GM12878 (cell line): Measurements from ENCODE around the gene KIAA1217. TPM values are rescaled to one million over a fixed set of nuclear protein-coding genes. Genes with fewer than 3 reads are reported as not detected.

ENCODE experiments used
- ATAC-seq: fragments of 200-7000 bp; cut with Tn5 transposase; 3 replicates; pipeline ENCODE4 v1.9.1; 2020; ENCODE audit warnings: mild to moderate bottlenecking, moderate library complexity
- BruUV-seq: library from RNA; stranded (reverse); fragments of 400-500 nt; replicated peaks from 2 replicates; lab custom pipeline; 2021; lab: Mats Ljungman, UMichigan
- CTCF ChIA-PET: fragments of 300-600 bp; sonication (Branson Sonifier 250); formaldehyde crosslinking; extraction: SDS; loops from one replicate; lab custom pipeline; 2021; ENCODE audit warnings: inconsistent platforms; lab: Yijun Ruan, JAX
- POLR2A ChIA-PET: fragments of 350-600 bp; formaldehyde crosslinking; extraction: SDS; loops from one replicate; lab custom pipeline; 2021; ENCODE audit warnings: inconsistent platforms; lab: Charles Lee
- RAD21 ChIA-PET: fragments of 300-600 bp; sonication (Branson Sonifier 250); formaldehyde crosslinking; loops from one replicate; lab custom pipeline; 2023; ENCODE audit warnings: antibody characterized with exemption; ENCODE audit not compliant: unreplicated experiment; lab: Charles Lee
- SMC1A ChIA-PET: fragments of 300-600 bp; sonication (Branson Sonifier 250); formaldehyde crosslinking; loops from one replicate; lab custom pipeline; 2023; ENCODE audit not compliant: unreplicated experiment, uncharacterized antibody; lab: Charles Lee
- DNase-seq: peaks from one replicate; pipeline ENCODE4 v3.0.0-alpha.2; 2011; ENCODE audit warnings: low read depth, low spot score
- FAIRE-seq: peaks from 3 replicates; lab custom pipeline; 2011; peaks lifted over from hg19 to GRCh38; lab: Jason Lieb, UNC
- H2AFZ ChIP-seq: 2 replicates; pipeline ENCODE4 v1.6.0; 2011; ENCODE audit warnings: low read depth, low read length, control low read depth; ENCODE audit not compliant: control insufficient read depth
- H3K27ac ChIP-seq: 2 replicates; pipeline ENCODE4 v1.5.1; 2011; ENCODE audit warnings: control low read depth; ENCODE audit not compliant: control insufficient read depth, insufficient read depth
- H3K27me3 ChIP-seq, 2 experiments: replicated peaks in 1 of 2; 2 replicates each; pipeline versions ENCODE4 v1.6.0 to v1.6.1; 2011; ENCODE audit warnings: low read length in 1 of 2; ENCODE audit not compliant: control insufficient read depth in 2 of 2, insufficient read depth in 2 of 2
- H3K36me3 ChIP-seq, 2 experiments: 2 replicates each; pipeline ENCODE4 v1.5.1; 2011; ENCODE audit warnings: low read length in 1 of 2; ENCODE audit not compliant: control insufficient read depth in 2 of 2, insufficient read depth in 2 of 2
- H3K4me1 ChIP-seq: 2 replicates; pipeline ENCODE4 v1.6.1; 2011; ENCODE audit warnings: mild to moderate bottlenecking, low read length, moderate library complexity, mixed read lengths; ENCODE audit not compliant: control insufficient read depth, insufficient read depth
- H3K4me2 ChIP-seq: 2 replicates; pipeline ENCODE4 v1.6.0; 2011; ENCODE audit warnings: control low read depth; ENCODE audit not compliant: control insufficient read depth, insufficient read depth
- H3K4me3 ChIP-seq: fragments of 200-600 bp; sonication (generic); 2 replicates; pipeline ENCODE4 v1.5.1; 2016
- H3K79me2 ChIP-seq: 2 replicates; pipeline ENCODE4 v1.6.0; 2011; ENCODE audit warnings: low read length; ENCODE audit not compliant: control insufficient read depth, insufficient read depth
- H3K9ac ChIP-seq: 2 replicates; pipeline ENCODE4 v1.8.0; 2011; ENCODE audit warnings: low read length, control low read depth, mixed read lengths; ENCODE audit not compliant: control insufficient read depth, insufficient read depth
- H3K9me3 ChIP-seq: replicated peaks from 3 replicates; pipeline ENCODE4 v1.5.1; 2011; ENCODE audit warnings: mild to moderate bottlenecking, low read length; ENCODE audit not compliant: control insufficient read depth, insufficient read depth
- H4K20me1 ChIP-seq: 2 replicates; pipeline ENCODE4 v1.6.0; 2011; ENCODE audit not compliant: control insufficient read depth, insufficient read depth
- CHD4 ChIP-seq: fragments of 200-600 bp; sonication (generic); IDR thresholded peaks from 2 replicates; pipeline ENCODE4 v1.6.1; 2016; ENCODE audit warnings: mild to moderate bottlenecking
- EP300 ChIP-seq, 2 experiments: fragments of 150-350 bp in 1 of 2; IDR thresholded peaks; 2 replicates each; pipeline ENCODE4 v1.6.1; 2011 to 2012; ENCODE audit warnings: low read depth in 2 of 2, low read length in 2 of 2, borderline replicate concordance in 1 of 2, improper control_type of control experiment in 1 of 2, inconsistent platforms in 1 of 2; ENCODE audit not compliant: control insufficient read depth in 1 of 2
- EZH2 ChIP-seq: IDR thresholded peaks from 2 replicates; pipeline ENCODE4 v1.6.1; 2012; ENCODE audit warnings: low read depth, mild to moderate bottlenecking, control low read depth, inconsistent platforms, low read length, borderline replicate concordance; ENCODE audit not compliant: control insufficient read depth
- JUNB ChIP-seq: IDR thresholded peaks from 2 replicates; pipeline ENCODE4 v1.6.1; 2016; ENCODE audit warnings: antibody characterized with exemption, mild to moderate bottlenecking
- MEF2B ChIP-seq: fragments of 450-650 bp; IDR thresholded peaks from 2 replicates; pipeline ENCODE4 v1.6.1; 2018; ENCODE audit warnings: mild to moderate bottlenecking, moderate library complexity; ENCODE audit not compliant: partially characterized antibody, poor library complexity, severe bottlenecking
- MXI1 ChIP-seq: fragments of 150-350 bp; IDR thresholded peaks from 2 replicates; pipeline ENCODE4 v1.6.1; 2011; ENCODE audit warnings: low read depth, mild to moderate bottlenecking, inconsistent platforms, low read length, improper control_type of control experiment
- NFIC ChIP-seq: IDR thresholded peaks from 2 replicates; pipeline ENCODE4 v1.6.1; 2012; ENCODE audit warnings: low read depth, mild to moderate bottlenecking, inconsistent platforms, low read length, moderate library complexity
- NKRF ChIP-seq: fragments of 450-650 bp; conservative IDR thresholded peaks from 2 replicates; pipeline ENCODE4 v1.6.1; 2017; ENCODE audit warnings: mild to moderate bottlenecking, moderate library complexity
- RUNX3 ChIP-seq: IDR thresholded peaks from 2 replicates; pipeline ENCODE4 v1.6.1; 2012; ENCODE audit warnings: low read length, inconsistent platforms
- SKIL ChIP-seq: fragments of 450-650 bp; IDR thresholded peaks from 2 replicates; pipeline ENCODE4 v1.6.1; 2017; ENCODE audit warnings: mild to moderate bottlenecking, low read depth, inconsistent platforms; ENCODE audit not compliant: poor library complexity, severe bottlenecking
- TCF7 ChIP-seq: IDR thresholded peaks from 2 replicates; pipeline ENCODE4 v1.6.1; 2014; ENCODE audit warnings: antibody characterized with exemption, borderline replicate concordance
- YY1 ChIP-seq: IDR thresholded peaks from 2 replicates; pipeline ENCODE4 v1.6.1; 2011; ENCODE audit warnings: low read depth, mild to moderate bottlenecking, low read length
- ZNF217 ChIP-seq: fragments of 450-650 bp; IDR thresholded peaks from 2 replicates; pipeline ENCODE4 v1.6.1; 2017; ENCODE audit warnings: antibody characterized with exemption, mild to moderate bottlenecking
- WGBS: methylation state at CpG from one replicate; pipeline ENCODE4 v1.1.6; 2016; ENCODE audit warnings: low lambda C conversion rate; ENCODE audit not compliant: insufficient replicate concordance, insufficient coverage; ENCODE audit errors: missing lambda C conversion rate; 5-methylcytosine and 5-hydroxymethylcytosine counted together
- in situ Hi-C: fragments of 300-500 bp; cut with MboI; formaldehyde crosslinking; loops from 9 replicates; pipeline ENCODE4 v1.14.3; 2018; ENCODE audit warnings: mixed read lengths
- intact Hi-C: fragments of 100-400 bp; cut with micrococcal nuclease; formaldehyde crosslinking; loops from one replicate; pipeline ENCODE4 v1.14.2; 2022; ENCODE audit not compliant: unreplicated experiment
- polyA plus RNA-seq, 11 experiments: library from polyadenylated mRNA; depleted of rRNA in 4 of 11; unstranded in 6 of 11; stranded (reverse) in 5 of 11; fragments of >200 nt; fragmentation: Nextera tagmentation in 4 of 11; fragmentation: Illumina TruSeq in 1 of 11; extraction: Ambion mirVana in 4 of 11; extraction: Trizol in 1 of 11; gene quantifications; 1 replicate in 1 of 11; 2 replicates in 10 of 11; pipeline versions ENCODE4 v1.2.1 to v1.2.3, GENCODE V29; 2011 to 2016; ENCODE audit warnings: inconsistent platforms in 2 of 11, missing spikeins in 2 of 11, low read depth in 1 of 11
- total RNA-seq, 4 experiments: library from RNA; depleted of rRNA in 3 of 4; stranded (reverse); fragments of >200 nt in 3 of 4; fragmentation: Illumina TruSeq in 1 of 4; extraction: Trizol in 1 of 4; gene quantifications; 2 replicates each; pipeline versions ENCODE4 v1.2.1 to v1.2.3, GENCODE V29; 2013 to 2021
- TF ChIP-seq, protein P1 (sequence below): fragments of 150-350 bp; IDR thresholded peaks from 2 replicates; pipeline ENCODE4 v1.6.1; 2016; ENCODE audit warnings: low read depth, low read length

The KIAA1217 gene
- total and polyA plus RNA-seq, 10 of the 15 experiments (the other 5 are each of a cell fraction or from before 2014, with no cell fraction given): 0.57 to 3.8 (median 2.1) TPM

DNA sequence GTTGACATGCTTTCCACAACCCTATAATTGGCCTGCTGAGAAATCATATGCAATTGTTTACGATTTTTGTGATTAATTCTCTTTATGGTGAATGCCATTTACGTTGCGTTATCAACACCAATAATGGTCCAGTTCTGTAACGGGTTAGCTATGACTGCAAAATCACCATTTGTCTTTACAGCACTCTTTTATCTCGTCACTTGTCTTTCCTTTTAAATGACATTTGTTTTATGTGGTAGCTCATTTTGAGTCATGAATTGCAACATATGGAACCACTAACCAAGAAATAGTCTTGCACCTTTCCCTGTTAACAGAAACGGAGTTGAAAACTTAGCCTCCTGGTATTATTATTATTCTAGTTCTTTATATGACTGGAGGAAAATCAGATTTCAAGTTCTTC lies 3.1 kb upstream of the KIAA1217 start:
- H3K27ac ChIP-seq: no peak overlapping the region
- no peaks in the 10 kb centered on the region for H3K36me3 ChIP-seq
- H3K9ac ChIP-seq: no peak overlapping the region
- POLR2A ChIA-PET: interaction anchor here (0.6 kb wide), 1 partner anchor 110 kb away, joined by 3 read pairs; no protein-coding TSS in a partner anchor
- WGBS: under 1% methylated on average over 6 of the region's 6 CpGs
- SMC1A ChIA-PET: interaction anchor here (1.0 to 1.3 kb wide), 2 partner anchors 9 to 154 kb away, joined by 3 to 5 read pairs; no protein-coding TSS in a partner anchor
- H3K27me3 ChIP-seq: no peaks in the 10 kb centered on the region
- in situ Hi-C loops: no loop called here
- H4K20me1 ChIP-seq: no peaks in the 10 kb centered on the region
- no peaks in the 10 kb centered on the region for H3K79me2 ChIP-seq
- H3K9me3 ChIP-seq: no peaks in the 10 kb centered on the region
- RAD21 ChIA-PET: interaction anchor here (0.7 to 1.8 kb wide), 3 partner anchors 178 to 295 kb away, joined by 3 to 4 read pairs (median 3); no protein-coding TSS in a partner anchor
- H2AFZ ChIP-seq: no peak overlapping the region
- no peak overlapping the region for H3K4me3 ChIP-seq
- CTCF ChIA-PET: interaction anchor here (1.1 to 2.1 kb wide), 3 partner anchors 9 to 154 kb away, joined by 3 to 12 read pairs (median 3); no protein-coding TSS in a partner anchor
- ATAC-seq: no peak
- intact Hi-C loops: no loop called here
- peaks cover 9% of the 10 kb centered on the region for H3K4me1 ChIP-seq
- no peak overlapping the region for H3K4me2 ChIP-seq
- no peak for FAIRE-seq
- BruUV-seq: no TSS peak
- DNase-seq: no peak
- TF ChIP-seq MEF2B (no peak), MXI1 (no peak), EZH2 (no peak), ZNF217 (no peak), CHD4 (no peak), TCF7 (peak; percentile 95), NFIC (peak; percentile 37; the same call in 1 of the 2 replicates), JUNB (peak; percentile 79), NKRF (no peak), RUNX3 (peak; percentile 81), EP300 (IDR thresholded peaks at IDR 0.05; ENCODE audit: borderline replicate concordance in 1 of 2, control insufficient read depth in 1 of 2, low read depth in 2 of 2, low read length in 2 of 2) (no peak), SKIL (peak; percentile 38), YY1 (no peak)
- TF ChIP-seq, protein P1, sequence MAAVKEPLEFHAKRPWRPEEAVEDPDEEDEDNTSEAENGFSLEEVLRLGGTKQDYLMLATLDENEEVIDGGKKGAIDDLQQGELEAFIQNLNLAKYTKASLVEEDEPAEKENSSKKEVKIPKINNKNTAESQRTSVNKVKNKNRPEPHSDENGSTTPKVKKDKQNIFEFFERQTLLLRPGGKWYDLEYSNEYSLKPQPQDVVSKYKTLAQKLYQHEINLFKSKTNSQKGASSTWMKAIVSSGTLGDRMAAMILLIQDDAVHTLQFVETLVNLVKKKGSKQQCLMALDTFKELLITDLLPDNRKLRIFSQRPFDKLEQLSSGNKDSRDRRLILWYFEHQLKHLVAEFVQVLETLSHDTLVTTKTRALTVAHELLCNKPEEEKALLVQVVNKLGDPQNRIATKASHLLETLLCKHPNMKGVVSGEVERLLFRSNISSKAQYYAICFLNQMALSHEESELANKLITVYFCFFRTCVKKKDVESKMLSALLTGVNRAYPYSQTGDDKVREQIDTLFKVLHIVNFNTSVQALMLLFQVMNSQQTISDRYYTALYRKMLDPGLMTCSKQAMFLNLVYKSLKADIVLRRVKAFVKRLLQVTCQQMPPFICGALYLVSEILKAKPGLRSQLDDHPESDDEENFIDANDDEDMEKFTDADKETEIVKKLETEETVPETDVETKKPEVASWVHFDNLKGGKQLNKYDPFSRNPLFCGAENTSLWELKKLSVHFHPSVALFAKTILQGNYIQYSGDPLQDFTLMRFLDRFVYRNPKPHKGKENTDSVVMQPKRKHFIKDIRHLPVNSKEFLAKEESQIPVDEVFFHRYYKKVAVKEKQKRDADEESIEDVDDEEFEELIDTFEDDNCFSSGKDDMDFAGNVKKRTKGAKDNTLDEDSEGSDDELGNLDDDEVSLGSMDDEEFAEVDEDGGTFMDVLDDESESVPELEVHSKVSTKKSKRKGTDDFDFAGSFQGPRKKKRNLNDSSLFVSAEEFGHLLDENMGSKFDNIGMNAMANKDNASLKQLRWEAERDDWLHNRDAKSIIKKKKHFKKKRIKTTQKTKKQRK: no peak
